OCI-LY7 (cell line): ENCODE results near the gene KRT80.

Experiments used
- EZH2phosphoT487 ChIP-seq: fragments of 200-600 bp; sonication (generic); IDR thresholded peaks from 2 replicates; pipeline ENCODE4 v1.6.1; 2018; ENCODE audit warnings: low read depth, borderline replicate concordance, mild to moderate bottlenecking, mixed run types, antibody characterized with exemption, low read length, moderate library complexity, mixed read lengths
- TF ChIP-seq, protein P1 (sequence below): fragments of 200-600 bp; sonication (generic); conservative IDR thresholded peaks from 2 replicates; pipeline ENCODE4 v1.5.1; 2014; ENCODE audit warnings: mild to moderate bottlenecking, antibody characterized with exemption, low read length, moderate library complexity, mixed read lengths

DNA sequence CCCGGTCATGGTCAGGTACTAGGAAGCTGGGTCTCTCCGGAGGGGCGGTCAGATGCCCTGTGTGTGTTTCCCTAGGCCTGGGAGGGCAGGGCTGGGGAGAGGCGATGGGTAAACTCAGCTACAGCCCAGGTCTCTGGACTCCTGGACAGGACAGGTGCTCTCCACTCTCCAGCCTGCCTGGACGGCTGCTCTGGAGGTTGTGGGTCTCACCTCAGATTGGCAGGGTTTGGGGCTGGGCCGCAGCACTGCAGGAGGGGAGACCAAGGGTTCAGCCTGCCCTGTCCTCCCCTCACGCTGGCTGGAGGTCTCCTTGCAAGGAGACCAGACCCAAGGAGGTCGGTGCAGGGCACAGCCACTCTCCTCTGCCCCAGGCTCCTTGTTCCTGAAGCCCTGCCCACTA lies 7.8 kb downstream of the KRT80 start:
- TF ChIP-seq, protein P1, sequence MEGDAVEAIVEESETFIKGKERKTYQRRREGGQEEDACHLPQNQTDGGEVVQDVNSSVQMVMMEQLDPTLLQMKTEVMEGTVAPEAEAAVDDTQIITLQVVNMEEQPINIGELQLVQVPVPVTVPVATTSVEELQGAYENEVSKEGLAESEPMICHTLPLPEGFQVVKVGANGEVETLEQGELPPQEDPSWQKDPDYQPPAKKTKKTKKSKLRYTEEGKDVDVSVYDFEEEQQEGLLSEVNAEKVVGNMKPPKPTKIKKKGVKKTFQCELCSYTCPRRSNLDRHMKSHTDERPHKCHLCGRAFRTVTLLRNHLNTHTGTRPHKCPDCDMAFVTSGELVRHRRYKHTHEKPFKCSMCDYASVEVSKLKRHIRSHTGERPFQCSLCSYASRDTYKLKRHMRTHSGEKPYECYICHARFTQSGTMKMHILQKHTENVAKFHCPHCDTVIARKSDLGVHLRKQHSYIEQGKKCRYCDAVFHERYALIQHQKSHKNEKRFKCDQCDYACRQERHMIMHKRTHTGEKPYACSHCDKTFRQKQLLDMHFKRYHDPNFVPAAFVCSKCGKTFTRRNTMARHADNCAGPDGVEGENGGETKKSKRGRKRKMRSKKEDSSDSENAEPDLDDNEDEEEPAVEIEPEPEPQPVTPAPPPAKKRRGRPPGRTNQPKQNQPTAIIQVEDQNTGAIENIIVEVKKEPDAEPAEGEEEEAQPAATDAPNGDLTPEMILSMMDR = no peak
- TF ChIP-seq EZH2phosphoT487 = no peak
